Effector memory CD8-positive, alpha-beta T cell (primary cell): Measurements from ENCODE around the gene PITPNM3.
A peak's percentile ranks its signal among the peaks of the same experiment; 100 is the strongest.

Experiments used
- ATAC-seq: fragments of 150-1000 bp; cut with Tn5 transposase; replicated peaks from 2 replicates; pipeline ENCODE4 v1.10.0; 2021; ENCODE audit warnings: mild to moderate bottlenecking, moderate library complexity
- DNase-seq, 3 experiments: peaks; one replicate each; pipeline ENCODE4 v3.0.0; 2021
- H3K27ac Mint-ChIP-seq, 2 donors: one replicate each; pipeline ENCODE4 v1.8.0; 2022; ENCODE audit warnings: mild to moderate bottlenecking in 2 of 2, mixed read lengths in 2 of 2, moderate library complexity in 2 of 2
- H3K27me3 Mint-ChIP-seq, 2 donors: one replicate each; pipeline ENCODE4 v1.8.0; 2022; ENCODE audit warnings: mixed read lengths in 2 of 2
- H3K36me3 Mint-ChIP-seq: one replicate; pipeline ENCODE4 v1.8.0; 2022; ENCODE audit warnings: mild to moderate bottlenecking, moderate library complexity, mixed read lengths; ENCODE audit not compliant: insufficient read depth
- H3K4me1 Mint-ChIP-seq, 2 donors: one replicate each; pipeline ENCODE4 v1.8.0; 2022; ENCODE audit warnings: low read depth in 2 of 2, mixed read lengths in 2 of 2
- H3K4me3 Mint-ChIP-seq, 2 donors: one replicate each; pipeline ENCODE4 v1.8.0; 2022; ENCODE audit warnings: mild to moderate bottlenecking in 2 of 2, mixed read lengths in 2 of 2, moderate library complexity in 2 of 2
- H3K9me3 Mint-ChIP-seq, 2 donors: one replicate each; pipeline ENCODE4 v1.8.0; 2022; ENCODE audit warnings: mixed read lengths in 2 of 2

Gene PITPNM3

GRCh38 chr17:6505425-6506142 is 50.8 kb downstream of the PITPNM3 start:
- no peaks in the 10 kb centered on the region for H3K4me1 Mint-ChIP-seq
- H3K4me3 Mint-ChIP-seq: no peak overlapping the region
- H3K27me3 Mint-ChIP-seq: peaks cover 0 to 6% of the 10 kb centered on the region in 2 donors
- H3K9me3 Mint-ChIP-seq: no peaks in the 10 kb centered on the region
- ATAC-seq (no peak), DNase-seq (no peak)
- no peak overlapping the region for H3K27ac Mint-ChIP-seq
- H3K36me3 Mint-ChIP-seq: no peaks in the 10 kb centered on the region

GRCh38 chr17:6503641-6504195 is 52.6 kb downstream of the PITPNM3 start:
- peaks cover under 1 to 6% of the 10 kb centered on the region in 2 donors for H3K27me3 Mint-ChIP-seq
- no peak overlapping the region for H3K4me3 Mint-ChIP-seq
- ATAC-seq: no peak
- H3K27ac Mint-ChIP-seq: no peak overlapping the region
- no peak for DNase-seq
- H3K9me3 Mint-ChIP-seq: no peaks in the 10 kb centered on the region
- H3K36me3 Mint-ChIP-seq: no peaks in the 10 kb centered on the region
- no peaks in the 10 kb centered on the region for H3K4me1 Mint-ChIP-seq

GRCh38 chr17:6502871-6503509 is 53.4 kb downstream of the PITPNM3 start:
- no peak overlapping the region for H3K4me3 Mint-ChIP-seq
- DNase-seq (no peak), ATAC-seq (no peak)
- H3K27ac Mint-ChIP-seq: no peak overlapping the region
- H3K27me3 Mint-ChIP-seq: peaks cover 0 to 7% of the 10 kb centered on the region in 2 donors
- H3K4me1 Mint-ChIP-seq: no peaks in the 10 kb centered on the region
- no peaks in the 10 kb centered on the region for H3K9me3 Mint-ChIP-seq
- no peaks in the 10 kb centered on the region for H3K36me3 Mint-ChIP-seq

GRCh38 chr17:6502142-6502541 is 54.2 kb downstream of the PITPNM3 start:
- Mint-ChIP-seq H3K4me1 (no peaks in the 10 kb centered on the region), H3K36me3 (peaks cover under 1% of the 10 kb centered on the region), H3K27ac (no peak overlapping the region), H3K27me3 (peaks cover 2 to 16% of the 10 kb centered on the region in 2 donors), H3K9me3 (no peaks in the 10 kb centered on the region), H3K4me3 (no peak overlapping the region)
- ATAC-seq (no peak), DNase-seq (no peak)

- H3K4me3 Mint-ChIP-seq: no peak overlapping the region
- H3K4me1 Mint-ChIP-seq: peaks cover 4 to 5% of the 10 kb centered on the region in 2 donors
- no peak overlapping the region for H3K27ac Mint-ChIP-seq
- H3K27me3 Mint-ChIP-seq: peaks cover 10 to 24% of the 10 kb centered on the region in 2 donors
- H3K9me3 Mint-ChIP-seq: no peaks in the 10 kb centered on the region
- H3K36me3 Mint-ChIP-seq: peaks cover 4% of the 10 kb centered on the region
- ATAC-seq (no peak), DNase-seq (no peak)
These were observed 55.0 kb downstream of the PITPNM3 start for GRCh38 chr17:6501359-6501758.

GRCh38 chr17:6498901-6499540 is 57.3 kb downstream of the PITPNM3 start:
- H3K4me3 Mint-ChIP-seq: no peak overlapping the region

GRCh38 chr17:6498356-6498755 is 58.0 kb downstream of the PITPNM3 start:
- Mint-ChIP-seq H3K27ac (no peak overlapping the region), H3K27me3 (peaks cover 21 to 37% of the 10 kb centered on the region in 2 donors), H3K4me3 (no peak overlapping the region), H3K4me1 (peaks cover 12 to 15% of the 10 kb centered on the region in 2 donors), H3K36me3 (peaks cover 4% of the 10 kb centered on the region), H3K9me3 (no peaks in the 10 kb centered on the region)
- no peak for DNase-seq
- no peak for ATAC-seq

More at GRCh38 chr17:6498901-6499540, 57.3 kb downstream of the PITPNM3 start:
- Mint-ChIP-seq H3K9me3 (no peaks in the 10 kb centered on the region), H3K4me1 (peaks cover 12 to 15% of the 10 kb centered on the region in 2 donors), H3K27me3 (peaks cover 21 to 37% of the 10 kb centered on the region in 2 donors), H3K27ac (no peak overlapping the region), H3K36me3 (peaks cover 4% of the 10 kb centered on the region)
- no peak for DNase-seq
- no peak for ATAC-seq

- Mint-ChIP-seq H3K27ac (no peak overlapping the region), H3K4me3 (no peak overlapping the region), H3K4me1 (peaks cover 12 to 15% of the 10 kb centered on the region in 2 donors), H3K27me3 (peaks cover 21 to 37% of the 10 kb centered on the region in 2 donors), H3K9me3 (no peaks in the 10 kb centered on the region), H3K36me3 (peaks cover 4% of the 10 kb centered on the region)
- no peak for ATAC-seq
- DNase-seq: no peak
These were observed 58.7 kb downstream of the PITPNM3 start for GRCh38 chr17:6497496-6498221.

GRCh38 chr17:6496640-6497441 is 59.5 kb downstream of the PITPNM3 start:
- DNase-seq: no peak
- Mint-ChIP-seq H3K4me1 (peaks cover 12 to 15% of the 10 kb centered on the region in 2 donors), H3K36me3 (peaks cover 4% of the 10 kb centered on the region), H3K9me3 (no peaks in the 10 kb centered on the region), H3K4me3 (peak overlapping the region; percentile 33 to 42), H3K27ac (peak overlapping the region in 1 of 2 donors; percentile 66), H3K27me3 (peaks cover 21 to 37% of the 10 kb centered on the region in 2 donors)
- no peak for ATAC-seq

GRCh38 chr17:6496116-6496481 is 60.3 kb downstream of the PITPNM3 start:
- Mint-ChIP-seq H3K27me3 (peaks cover 21 to 38% of the 10 kb centered on the region in 2 donors), H3K9me3 (no peaks in the 10 kb centered on the region), H3K36me3 (peaks cover 4% of the 10 kb centered on the region), H3K4me3 (peak overlapping the region; percentile 33 to 42), H3K4me1 (peaks cover 12 to 15% of the 10 kb centered on the region in 2 donors), H3K27ac (peak overlapping the region; percentile 13 to 66)
- ATAC-seq (no peak), DNase-seq (no peak)

- DNase-seq (no peak), ATAC-seq (no peak)
- Mint-ChIP-seq H3K4me3 (no peak overlapping the region), H3K36me3 (peaks cover 4% of the 10 kb centered on the region), H3K9me3 (no peaks in the 10 kb centered on the region), H3K27ac (peak overlapping the region in 1 of 2 donors; percentile 13), H3K4me1 (peaks cover 12 to 15% of the 10 kb centered on the region in 2 donors), H3K27me3 (peaks cover 22 to 43% of the 10 kb centered on the region in 2 donors)
These were observed 60.8 kb downstream of the PITPNM3 start for GRCh38 chr17:6495450-6496115.
